K562 (cell line): ENCODE measurements around the gene ABCA10. TPM values are rescaled to one million over a fixed set of nuclear protein-coding genes. Genes with fewer than 3 reads are reported as not detected.

Experiments
- BRCA1 ChIP-seq, 2 experiments: fragments of 450-650 bp in 1 of 2; sonication (generic) in 1 of 2; formaldehyde crosslinking in 1 of 2; IDR thresholded peaks; 2 replicates each; pipeline versions ENCODE4 v1.5.0 to v1.6.1; 2017 to 2020; ENCODE audit warnings: mild to moderate bottlenecking in 1 of 2, missing genetic modification reagents in 1 of 2
- KAT7 ChIP-seq: sonication (generic); formaldehyde crosslinking; IDR thresholded peaks from 2 replicates; pipeline ENCODE4 v1.8.0; 2022; ENCODE audit warnings: missing genetic modification reagents, mild to moderate bottlenecking, borderline replicate concordance
- ZKSCAN8 ChIP-seq: fragments of 200-800 bp; sonication (Bioruptor generic); IDR thresholded peaks from 2 replicates; pipeline ENCODE4 v1.6.1; 2016; ENCODE audit warnings: missing genetic modification characterization, missing compliant biosample characterization
- polyA plus RNA-seq, 8 experiments: library from polyadenylated mRNA; depleted of rRNA in 4 of 8; stranded (reverse) in 5 of 8; unstranded in 3 of 8; fragments of >200 nt; fragmentation: Nextera tagmentation in 2 of 8; fragmentation: Illumina TruSeq in 1 of 8; extraction: Ambion mirVana in 2 of 8; extraction: Trizol in 1 of 8; gene quantifications; 2 replicates each; pipeline versions ENCODE4 v1.2.1 to v1.2.3, GENCODE V29; 2011 to 2014; ENCODE audit warnings: inconsistent platforms in 1 of 8, missing spikeins in 1 of 8
- total RNA-seq, 7 experiments: library from RNA; depleted of rRNA in 6 of 7; stranded (reverse); fragments of >200 nt in 6 of 7; fragmentation: Illumina TruSeq in 2 of 7; extraction: Trizol in 2 of 7; gene quantifications; 2 replicates each; pipeline versions ENCODE4 v1.2.1 to v1.2.3, GENCODE V29; 2011 to 2021; ENCODE audit warnings: low replicate concordance in 1 of 7
- TF ChIP-seq, protein P1 (sequence below): fragments of 200-600 bp; sonication (generic); IDR thresholded peaks from one replicate; pipeline ENCODE4 v1.6.1; 2012; ENCODE audit warnings: mild to moderate bottlenecking, low read depth, low read length, inconsistent platforms

ABCA10 gene
- total and polyA plus RNA-seq, 9 of the 15 experiments (the other 6 are each of a cell fraction or from before 2014, with no cell fraction given) = 0.04 to 0.45 (median 0.15) TPM; not detected in 1

DNA sequence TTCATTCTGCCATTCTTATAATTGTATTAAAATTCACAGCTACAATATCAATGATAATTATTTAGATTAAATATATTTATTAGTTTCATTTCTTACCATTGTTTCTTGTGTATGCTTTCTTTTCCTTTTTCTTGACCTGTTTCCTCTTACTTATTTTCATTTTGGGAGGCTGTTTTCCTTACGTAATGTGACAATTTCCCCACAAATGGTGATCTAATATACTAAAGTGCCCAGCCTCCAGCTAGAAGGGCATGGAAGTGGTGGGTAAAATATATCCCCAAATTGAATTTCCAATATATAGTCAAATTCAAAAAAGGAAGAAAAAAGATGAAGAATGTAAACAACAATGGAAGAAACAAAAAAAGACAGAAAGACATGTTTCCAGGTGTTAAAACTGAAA, 85.5 kb downstream of the ABCA10 start (continued):
- TF ChIP-seq, protein P1, sequence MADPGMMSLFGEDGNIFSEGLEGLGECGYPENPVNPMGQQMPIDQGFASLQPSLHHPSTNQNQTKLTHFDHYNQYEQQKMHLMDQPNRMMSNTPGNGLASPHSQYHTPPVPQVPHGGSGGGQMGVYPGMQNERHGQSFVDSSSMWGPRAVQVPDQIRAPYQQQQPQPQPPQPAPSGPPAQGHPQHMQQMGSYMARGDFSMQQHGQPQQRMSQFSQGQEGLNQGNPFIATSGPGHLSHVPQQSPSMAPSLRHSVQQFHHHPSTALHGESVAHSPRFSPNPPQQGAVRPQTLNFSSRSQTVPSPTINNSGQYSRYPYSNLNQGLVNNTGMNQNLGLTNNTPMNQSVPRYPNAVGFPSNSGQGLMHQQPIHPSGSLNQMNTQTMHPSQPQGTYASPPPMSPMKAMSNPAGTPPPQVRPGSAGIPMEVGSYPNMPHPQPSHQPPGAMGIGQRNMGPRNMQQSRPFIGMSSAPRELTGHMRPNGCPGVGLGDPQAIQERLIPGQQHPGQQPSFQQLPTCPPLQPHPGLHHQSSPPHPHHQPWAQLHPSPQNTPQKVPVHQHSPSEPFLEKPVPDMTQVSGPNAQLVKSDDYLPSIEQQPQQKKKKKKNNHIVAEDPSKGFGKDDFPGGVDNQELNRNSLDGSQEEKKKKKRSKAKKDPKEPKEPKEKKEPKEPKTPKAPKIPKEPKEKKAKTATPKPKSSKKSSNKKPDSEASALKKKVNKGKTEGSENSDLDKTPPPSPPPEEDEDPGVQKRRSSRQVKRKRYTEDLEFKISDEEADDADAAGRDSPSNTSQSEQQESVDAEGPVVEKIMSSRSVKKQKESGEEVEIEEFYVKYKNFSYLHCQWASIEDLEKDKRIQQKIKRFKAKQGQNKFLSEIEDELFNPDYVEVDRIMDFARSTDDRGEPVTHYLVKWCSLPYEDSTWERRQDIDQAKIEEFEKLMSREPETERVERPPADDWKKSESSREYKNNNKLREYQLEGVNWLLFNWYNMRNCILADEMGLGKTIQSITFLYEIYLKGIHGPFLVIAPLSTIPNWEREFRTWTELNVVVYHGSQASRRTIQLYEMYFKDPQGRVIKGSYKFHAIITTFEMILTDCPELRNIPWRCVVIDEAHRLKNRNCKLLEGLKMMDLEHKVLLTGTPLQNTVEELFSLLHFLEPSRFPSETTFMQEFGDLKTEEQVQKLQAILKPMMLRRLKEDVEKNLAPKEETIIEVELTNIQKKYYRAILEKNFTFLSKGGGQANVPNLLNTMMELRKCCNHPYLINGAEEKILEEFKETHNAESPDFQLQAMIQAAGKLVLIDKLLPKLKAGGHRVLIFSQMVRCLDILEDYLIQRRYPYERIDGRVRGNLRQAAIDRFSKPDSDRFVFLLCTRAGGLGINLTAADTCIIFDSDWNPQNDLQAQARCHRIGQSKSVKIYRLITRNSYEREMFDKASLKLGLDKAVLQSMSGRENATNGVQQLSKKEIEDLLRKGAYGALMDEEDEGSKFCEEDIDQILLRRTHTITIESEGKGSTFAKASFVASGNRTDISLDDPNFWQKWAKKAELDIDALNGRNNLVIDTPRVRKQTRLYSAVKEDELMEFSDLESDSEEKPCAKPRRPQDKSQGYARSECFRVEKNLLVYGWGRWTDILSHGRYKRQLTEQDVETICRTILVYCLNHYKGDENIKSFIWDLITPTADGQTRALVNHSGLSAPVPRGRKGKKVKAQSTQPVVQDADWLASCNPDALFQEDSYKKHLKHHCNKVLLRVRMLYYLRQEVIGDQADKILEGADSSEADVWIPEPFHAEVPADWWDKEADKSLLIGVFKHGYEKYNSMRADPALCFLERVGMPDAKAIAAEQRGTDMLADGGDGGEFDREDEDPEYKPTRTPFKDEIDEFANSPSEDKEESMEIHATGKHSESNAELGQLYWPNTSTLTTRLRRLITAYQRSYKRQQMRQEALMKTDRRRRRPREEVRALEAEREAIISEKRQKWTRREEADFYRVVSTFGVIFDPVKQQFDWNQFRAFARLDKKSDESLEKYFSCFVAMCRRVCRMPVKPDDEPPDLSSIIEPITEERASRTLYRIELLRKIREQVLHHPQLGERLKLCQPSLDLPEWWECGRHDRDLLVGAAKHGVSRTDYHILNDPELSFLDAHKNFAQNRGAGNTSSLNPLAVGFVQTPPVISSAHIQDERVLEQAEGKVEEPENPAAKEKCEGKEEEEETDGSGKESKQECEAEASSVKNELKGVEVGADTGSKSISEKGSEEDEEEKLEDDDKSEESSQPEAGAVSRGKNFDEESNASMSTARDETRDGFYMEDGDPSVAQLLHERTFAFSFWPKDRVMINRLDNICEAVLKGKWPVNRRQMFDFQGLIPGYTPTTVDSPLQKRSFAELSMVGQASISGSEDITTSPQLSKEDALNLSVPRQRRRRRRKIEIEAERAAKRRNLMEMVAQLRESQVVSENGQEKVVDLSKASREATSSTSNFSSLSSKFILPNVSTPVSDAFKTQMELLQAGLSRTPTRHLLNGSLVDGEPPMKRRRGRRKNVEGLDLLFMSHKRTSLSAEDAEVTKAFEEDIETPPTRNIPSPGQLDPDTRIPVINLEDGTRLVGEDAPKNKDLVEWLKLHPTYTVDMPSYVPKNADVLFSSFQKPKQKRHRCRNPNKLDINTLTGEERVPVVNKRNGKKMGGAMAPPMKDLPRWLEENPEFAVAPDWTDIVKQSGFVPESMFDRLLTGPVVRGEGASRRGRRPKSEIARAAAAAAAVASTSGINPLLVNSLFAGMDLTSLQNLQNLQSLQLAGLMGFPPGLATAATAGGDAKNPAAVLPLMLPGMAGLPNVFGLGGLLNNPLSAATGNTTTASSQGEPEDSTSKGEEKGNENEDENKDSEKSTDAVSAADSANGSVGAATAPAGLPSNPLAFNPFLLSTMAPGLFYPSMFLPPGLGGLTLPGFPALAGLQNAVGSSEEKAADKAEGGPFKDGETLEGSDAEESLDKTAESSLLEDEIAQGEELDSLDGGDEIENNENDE = no peak
- TF ChIP-seq BRCA1 (IDR thresholded peaks at IDR 0.05) (no peak), BRCA1 (CRISPR knock-in tag; IDR thresholded peaks at IDR 0.05) (no peak), ZKSCAN8 (CRISPR knock-in tag) (no peak), KAT7 (CRISPR knock-in tag) (no peak)
